NT2/D1 (cell line): ENCODE data around the gene PEAR1.

Source experiments
- SUZ12 ChIP-seq: IDR thresholded peaks from 2 replicates; pipeline ENCODE4 v1.6.1; 2011; ENCODE audit not compliant: insufficient read length, insufficient read depth; ENCODE audit errors: extremely low read depth
- YY1 ChIP-seq: IDR thresholded peaks from 2 replicates; pipeline ENCODE4 v1.6.1; 2011; ENCODE audit not compliant: insufficient read length, insufficient read depth
- ZNF274 ChIP-seq: IDR thresholded peaks from 2 replicates; pipeline ENCODE4 v1.6.1; 2011; ENCODE audit warnings: mild to moderate bottlenecking, low read depth, low read length

- TF ChIP-seq YY1 (no peak), SUZ12 (no peak), ZNF274 (no peak)
These were observed 6.2 kb upstream of the PEAR1 start for GRCh38 chr1:156887317-156887716.
